Measurements from ENCODE around the gene CSF1R.

DNA sequence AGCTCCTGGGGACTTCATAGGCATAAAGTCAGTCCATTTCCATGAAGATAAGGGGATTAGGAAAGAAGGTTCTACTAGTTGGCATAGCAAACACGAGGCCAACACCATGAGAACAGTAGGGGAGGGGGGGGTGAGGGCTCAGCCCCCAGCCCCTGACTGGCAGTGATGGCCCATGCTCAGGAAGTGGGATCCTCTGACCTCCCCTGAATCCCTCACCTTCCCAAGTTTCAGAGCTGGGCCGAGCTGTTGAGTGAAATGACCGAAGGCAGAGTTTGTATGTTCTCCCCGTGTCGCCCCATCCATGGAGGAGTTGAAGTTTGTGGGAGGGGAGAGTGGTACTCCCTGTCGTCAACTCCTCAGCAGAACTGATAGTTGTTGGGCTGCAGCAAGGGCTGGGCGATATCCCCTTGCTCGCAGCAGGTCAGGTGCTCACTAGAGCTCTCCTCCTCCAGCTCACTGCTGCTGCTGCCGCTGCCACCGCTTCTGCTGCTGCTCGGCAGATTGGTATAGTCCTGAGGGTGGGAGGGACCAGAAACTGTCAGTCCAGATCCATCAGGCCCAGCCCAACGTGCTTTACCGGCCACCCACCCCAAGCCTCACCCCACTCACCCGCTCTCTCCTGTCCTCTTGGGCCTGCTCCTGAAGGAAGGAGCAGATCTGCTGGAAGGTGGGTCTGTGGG lies 32.5 kb downstream of the CSF1R start:
- TF ChIP-seq EZH2 (IDR thresholded peaks at IDR 0.05; ENCODE audit: low read depth, low read length, severe bottlenecking): no peak
- TF ChIP-seq POLR2A (IDR thresholded peaks at IDR 0.05; ENCODE audit: control extremely low read depth in 1 of 2, low read depth in 2 of 2, low read length in 2 of 2): no peak
- TF ChIP-seq, protein P1, sequence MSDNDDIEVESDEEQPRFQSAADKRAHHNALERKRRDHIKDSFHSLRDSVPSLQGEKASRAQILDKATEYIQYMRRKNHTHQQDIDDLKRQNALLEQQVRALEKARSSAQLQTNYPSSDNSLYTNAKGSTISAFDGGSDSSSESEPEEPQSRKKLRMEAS (IDR thresholded peaks at IDR 0.05): no peak
- TF ChIP-seq SP1 (IDR thresholded peaks at IDR 0.05; ENCODE audit: low read depth, low read length): no peak
- TF ChIP-seq EP300 (IDR thresholded peaks at IDR 0.05; ENCODE audit: borderline replicate concordance in 1 of 2, low read depth in 2 of 2, low read length in 2 of 2): no peak
- TF ChIP-seq CEBPB (IDR thresholded peaks at IDR 0.05; ENCODE audit: low read depth, low read length): no peak
